ENCODE data around the gene SETD1A. TPM values are rescaled to one million over a fixed set of nuclear protein-coding genes. Genes with fewer than 3 reads are reported as not detected.
A peak's percentile ranks its signal among the peaks of the same experiment; 100 is the strongest.
"Not testable (repeated sequence)": the region's sequence is repeated elsewhere in the genome, so short reads cannot be mapped to it uniquely, and the experiment has no call there.

Gene SETD1A
- total and polyA plus RNA-seq, 2 donors from 2014 or later = 4.8 to 18.8 TPM

GRCh38 chr16:30937692-30938091 is 19.9 kb upstream of the SETD1A start:
- peak overlapping the region; percentile 20 to 42 for H3K27ac ChIP-seq (ENCODE audit: low read depth in 2 of 2, low read length in 2 of 2)
- no peaks in the 10 kb centered on the region for H3K27me3 ChIP-seq (ENCODE audit: control insufficient read depth, insufficient read depth, low read length)
- FAIRE-seq (no peak), DNase-seq (no peak)
- TF ChIP-seq, protein P1, sequence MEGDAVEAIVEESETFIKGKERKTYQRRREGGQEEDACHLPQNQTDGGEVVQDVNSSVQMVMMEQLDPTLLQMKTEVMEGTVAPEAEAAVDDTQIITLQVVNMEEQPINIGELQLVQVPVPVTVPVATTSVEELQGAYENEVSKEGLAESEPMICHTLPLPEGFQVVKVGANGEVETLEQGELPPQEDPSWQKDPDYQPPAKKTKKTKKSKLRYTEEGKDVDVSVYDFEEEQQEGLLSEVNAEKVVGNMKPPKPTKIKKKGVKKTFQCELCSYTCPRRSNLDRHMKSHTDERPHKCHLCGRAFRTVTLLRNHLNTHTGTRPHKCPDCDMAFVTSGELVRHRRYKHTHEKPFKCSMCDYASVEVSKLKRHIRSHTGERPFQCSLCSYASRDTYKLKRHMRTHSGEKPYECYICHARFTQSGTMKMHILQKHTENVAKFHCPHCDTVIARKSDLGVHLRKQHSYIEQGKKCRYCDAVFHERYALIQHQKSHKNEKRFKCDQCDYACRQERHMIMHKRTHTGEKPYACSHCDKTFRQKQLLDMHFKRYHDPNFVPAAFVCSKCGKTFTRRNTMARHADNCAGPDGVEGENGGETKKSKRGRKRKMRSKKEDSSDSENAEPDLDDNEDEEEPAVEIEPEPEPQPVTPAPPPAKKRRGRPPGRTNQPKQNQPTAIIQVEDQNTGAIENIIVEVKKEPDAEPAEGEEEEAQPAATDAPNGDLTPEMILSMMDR (IDR thresholded peaks at IDR 0.05; ENCODE audit: borderline replicate concordance, extremely low read depth, insufficient read depth) = no peak
- peaks cover 0 to 7% (median 6%) of the 10 kb centered on the region in 3 donors for H3K4me1 ChIP-seq (ENCODE audit: control insufficient read depth in 2 of 3, insufficient read depth in 2 of 3, low read depth in 1 of 3, low read length in 3 of 3)
- peaks cover 0 to 6% (median 0%) of the 10 kb centered on the region in 3 donors for H3K36me3 ChIP-seq (ENCODE audit: control insufficient read depth in 2 of 3, insufficient read depth in 3 of 3, low read length in 3 of 3)
- no peak overlapping the region for H3K4me3 ChIP-seq (ENCODE audit: low read length in 3 of 3)
- no peaks in the 10 kb centered on the region for H3K9me3 ChIP-seq (ENCODE audit: control insufficient read depth in 2 of 3, insufficient read depth in 1 of 3, low read length in 3 of 3)
- H3K9ac ChIP-seq (ENCODE audit: low read length in 3 of 3) = no peak overlapping the region
- intact Hi-C loops (cut with DNase I) = no loop called here

GRCh38 chr16:30939571-30939970 is 18.0 kb upstream of the SETD1A start:
- H3K4me3 ChIP-seq (ENCODE audit: low read length in 3 of 3); intact Hi-C loops (cut with DNase I); H3K27me3 ChIP-seq (ENCODE audit: control insufficient read depth, insufficient read depth, low read length); H3K9me3 ChIP-seq (ENCODE audit: control insufficient read depth in 2 of 3, insufficient read depth in 1 of 3, low read length in 3 of 3); FAIRE-seq; DNase-seq; H3K36me3 ChIP-seq (ENCODE audit: control insufficient read depth in 2 of 3, insufficient read depth in 3 of 3, low read length in 3 of 3); H3K9ac ChIP-seq (ENCODE audit: low read length in 3 of 3); H3K4me1 ChIP-seq (ENCODE audit: control insufficient read depth in 2 of 3, insufficient read depth in 2 of 3, low read depth in 1 of 3, low read length in 3 of 3); H3K27ac ChIP-seq (ENCODE audit: low read depth in 2 of 2, low read length in 2 of 2): not testable (repeated sequence)

DNA sequence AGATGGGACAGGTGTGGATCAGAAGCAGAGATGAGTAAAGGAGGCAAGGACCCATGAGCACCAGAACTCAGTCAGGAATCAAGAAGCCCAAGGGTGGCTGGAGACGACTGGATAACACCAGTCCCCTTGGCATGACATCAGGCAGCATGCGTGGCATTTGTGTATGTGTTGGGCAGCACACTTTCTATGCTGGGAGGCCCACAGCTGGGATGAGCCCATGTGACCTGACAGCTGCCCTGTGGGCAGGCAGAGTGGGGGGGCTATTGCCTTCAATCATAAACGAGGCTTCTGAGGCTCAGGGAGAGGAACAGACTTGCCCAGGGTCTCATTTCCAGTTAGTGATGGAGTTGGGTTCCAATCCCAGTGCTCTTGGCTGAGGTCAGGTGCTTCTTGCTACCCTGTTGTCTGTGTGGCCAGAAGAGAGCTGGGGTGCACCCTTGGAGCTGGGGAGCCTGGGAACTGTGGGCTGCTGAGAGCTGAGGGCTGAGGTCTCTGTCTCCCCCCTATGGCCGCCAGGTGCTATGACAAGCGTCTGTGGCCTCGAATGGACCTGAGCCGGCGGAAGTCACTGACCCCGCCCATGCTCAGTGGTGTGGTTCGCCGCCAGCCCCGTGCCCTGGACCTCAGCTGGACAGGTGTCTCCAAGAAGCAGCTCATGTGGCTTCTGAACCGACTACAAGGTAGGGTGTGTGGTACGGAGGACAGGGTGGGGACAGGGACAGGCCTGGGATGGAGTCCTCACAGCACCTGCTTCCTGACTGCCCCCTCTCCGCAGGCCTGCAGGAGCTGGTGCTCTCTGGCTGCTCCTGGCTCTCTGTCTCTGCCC is 15.7 kb upstream of the SETD1A start:
- Histone ChIP-seq H3K4me1 (ENCODE audit: control insufficient read depth in 2 of 3, insufficient read depth in 2 of 3, low read depth in 1 of 3, low read length in 3 of 3) (peaks cover 0 to 6% (median 6%) of the 10 kb centered on the region in 3 donors), H3K27me3 (ENCODE audit: control insufficient read depth, insufficient read depth, low read length) (no peaks in the 10 kb centered on the region), H3K9me3 (ENCODE audit: control insufficient read depth in 2 of 3, insufficient read depth in 1 of 3, low read length in 3 of 3) (no peaks in the 10 kb centered on the region), H3K36me3 (ENCODE audit: control insufficient read depth in 2 of 3, insufficient read depth in 3 of 3, low read length in 3 of 3) (peaks cover 2 to 4% (median 3%) of the 10 kb centered on the region in 3 donors), H3K9ac (ENCODE audit: low read length in 3 of 3) (peak overlapping the region in 1 of 3 donors; percentile 29), H3K27ac (ENCODE audit: low read depth in 2 of 2, low read length in 2 of 2) (peak overlapping the region; percentile 36 to 51), H3K4me3 (ENCODE audit: low read length in 3 of 3) (no peak overlapping the region)
- TF ChIP-seq, protein P1 (IDR thresholded peaks at IDR 0.05; ENCODE audit: borderline replicate concordance, extremely low read depth, insufficient read depth) = peak; percentile 84
- no peak for FAIRE-seq
- intact Hi-C loops (cut with DNase I) = no loop called here
- peak; percentile 72 to 90 (median 82) for DNase-seq

GRCh38 chr16:30942426-30942806 is 15.1 kb upstream of the SETD1A start:
- Histone ChIP-seq H3K36me3 (ENCODE audit: control insufficient read depth in 2 of 3, insufficient read depth in 3 of 3, low read length in 3 of 3) (peaks cover 2 to 4% (median 3%) of the 10 kb centered on the region in 3 donors), H3K27ac (ENCODE audit: low read depth in 2 of 2, low read length in 2 of 2) (peak overlapping the region; percentile 36 to 51), H3K27me3 (ENCODE audit: control insufficient read depth, insufficient read depth, low read length) (no peaks in the 10 kb centered on the region), H3K9ac (ENCODE audit: low read length in 3 of 3) (peak overlapping the region in 1 of 3 donors; percentile 29), H3K4me1 (ENCODE audit: control insufficient read depth in 2 of 3, insufficient read depth in 2 of 3, low read depth in 1 of 3, low read length in 3 of 3) (peaks cover 0 to 6% (median 6%) of the 10 kb centered on the region in 3 donors), H3K4me3 (ENCODE audit: low read length in 3 of 3) (no peak overlapping the region), H3K9me3 (ENCODE audit: control insufficient read depth in 2 of 3, insufficient read depth in 1 of 3, low read length in 3 of 3) (no peaks in the 10 kb centered on the region)
- TF ChIP-seq, protein P1 (IDR thresholded peaks at IDR 0.05; ENCODE audit: borderline replicate concordance, extremely low read depth, insufficient read depth) = no peak
- FAIRE-seq (no peak), DNase-seq (no peak)
- intact Hi-C loops (cut with DNase I) = no loop called here

All from kidney (tissue), 14 donors.